Testis (tissue), 3 donors: ENCODE results near the gene UGT1A8. TPM values are rescaled to one million over a fixed set of nuclear protein-coding genes. Genes with fewer than 3 reads are reported as not detected.

Source experiments
- DNase-seq: peaks from one replicate; pipeline ENCODE4 v3.0.0-alpha.2; 2019
- H3K27ac ChIP-seq, 2 donors: fragments of 200-600 bp; sonication (generic); one replicate each; pipeline ENCODE4 v1.5.1; 2019
- H3K27me3 ChIP-seq: fragments of 200-600 bp; sonication (generic); one replicate; pipeline ENCODE4 v1.5.1; 2019
- H3K36me3 ChIP-seq: fragments of 200-600 bp; sonication (generic); one replicate; pipeline ENCODE4 v1.5.1; 2017; ENCODE audit warnings: low read depth; ENCODE audit errors: missing control alignments
- H3K4me1 ChIP-seq: fragments of 200-600 bp; sonication (generic); one replicate; pipeline ENCODE4 v1.5.1; 2019
- H3K4me3 ChIP-seq, 2 donors: fragments of 200-600 bp; sonication (generic); one replicate each; pipeline ENCODE4 v1.5.1; 2017 to 2019
- H3K9me3 ChIP-seq: fragments of 200-600 bp; sonication (generic); one replicate; pipeline ENCODE4 v1.5.1; 2017
- CTCF ChIP-seq, 3 experiments: fragments of 450-650 bp in 2 of 3; fragments of 200-600 bp in 1 of 3; sonication (generic) in 1 of 3; IDR thresholded peaks; one replicate each; pipeline ENCODE4 v1.5.1; 2016 to 2019; ENCODE audit warnings: antibody characterized with exemption in 3 of 3, mild to moderate bottlenecking in 2 of 3, moderate library complexity in 1 of 3
- POLR2A ChIP-seq: fragments of 450-650 bp; IDR thresholded peaks from one replicate; pipeline ENCODE4 v1.6.1; 2017; ENCODE audit warnings: antibody characterized with exemption, mild to moderate bottlenecking, moderate library complexity
- WGBS, 2 donors: methylation state at CpG; one replicate each; pipeline ENCODE4 v1.1.5; 2018; 5-methylcytosine and 5-hydroxymethylcytosine counted together
- intact Hi-C: fragments of 100-400 bp; cut with DNase I; formaldehyde crosslinking; loops from one replicate; pipeline ENCODE4 v1.15.1; 2023; ENCODE audit warnings: low total_unique reads
- polyA plus RNA-seq: library from polyadenylated mRNA; stranded (reverse); fragments of 350-450 nt; fragmentation: Illumina TruSeq; extraction: RNeasy Lipid Tissue Mini Kit (QIAGEN cat#74804); gene quantifications from one replicate; pipeline ENCODE4 v1.2.3, GENCODE V29; 2014; ENCODE audit warnings: low read depth, low replicate concordance; ENCODE audit not compliant: insufficient read depth
- total RNA-seq, 2 donors: library from RNA; depleted of rRNA; stranded (reverse); fragments of >200 nt; gene quantifications; one replicate each; pipeline ENCODE4 v1.2.3, GENCODE V29; 2016

UGT1A8 gene
- total and polyA plus RNA-seq, 3 donors from 2014 or later, result 0.19 TPM; not detected in 2

- no peak overlapping the region for H3K4me3 ChIP-seq
- H3K27me3 ChIP-seq, result no peaks in the 10 kb centered on the region
- H3K4me1 ChIP-seq, result no peaks in the 10 kb centered on the region
- no peaks in the 10 kb centered on the region for H3K9me3 ChIP-seq
- no peaks in the 10 kb centered on the region for H3K36me3 ChIP-seq
- TF ChIP-seq CTCF (IDR thresholded peaks at IDR 0.05) (no peak), POLR2A (no peak)
- no peak for DNase-seq
- intact Hi-C loops, result no loop called here
- no peak overlapping the region for H3K27ac ChIP-seq
- 57 to 58% methylated on average over 10 of the region's 10 CpGs for WGBS, 2 donors
Observed at GRCh38 chr2:233707940-233708644, 90.7 kb downstream of the UGT1A8 start.

- H3K9me3 ChIP-seq, result no peaks in the 10 kb centered on the region
- H3K36me3 ChIP-seq, result no peaks in the 10 kb centered on the region
- no peak overlapping the region for H3K4me3 ChIP-seq
- no peak overlapping the region for H3K27ac ChIP-seq
- WGBS, 2 donors, result 69 to 71% methylated on average over 5 of the region's 5 CpGs
- peak; percentile 73 for DNase-seq
- TF ChIP-seq CTCF (IDR thresholded peaks at IDR 0.05) (no peak), POLR2A (no peak)
- H3K4me1 ChIP-seq, result no peaks in the 10 kb centered on the region
- no peaks in the 10 kb centered on the region for H3K27me3 ChIP-seq
- intact Hi-C loops, result no loop called here
Observed at GRCh38 chr2:233708942-233709341, 91.5 kb downstream of the UGT1A8 start.

- DNase-seq, result peak; percentile 91
- Histone ChIP-seq H3K27ac (no peak overlapping the region), H3K36me3 (no peaks in the 10 kb centered on the region), H3K9me3 (no peaks in the 10 kb centered on the region), H3K4me1 (no peaks in the 10 kb centered on the region), H3K27me3 (no peaks in the 10 kb centered on the region), H3K4me3 (no peak overlapping the region)
- peak; percentile 61 to 81 (median 63) for TF ChIP-seq CTCF (IDR thresholded peaks at IDR 0.05)
- no peak for TF ChIP-seq POLR2A
- WGBS, 2 donors, result 43 to 59% methylated on average over 8 to 11 of the region's 11 CpGs
- intact Hi-C loops, result no loop called here
Observed at GRCh38 chr2:233711312-233712008, 94.0 kb downstream of the UGT1A8 start.

- Histone ChIP-seq H3K27ac (no peak within 1 kb of the TSS), H3K4me3 (no peak within 1 kb of the TSS), H3K36me3 (no peaks in the 10 kb centered on the region), H3K4me1 (no peaks in the 10 kb centered on the region), H3K9me3 (no peaks in the 10 kb centered on the region), H3K27me3 (no peaks in the 10 kb centered on the region)
- no peak for DNase-seq
- intact Hi-C loops, result no loop called here
- WGBS, 2 donors, result 83 to 87% methylated on average over 14 of the region's 14 CpGs
- TF ChIP-seq CTCF (IDR thresholded peaks at IDR 0.05) (no peak), POLR2A (no peak)
Observed at GRCh38 chr2:233712611-233713261, 95.3 kb downstream of the UGT1A8 start, which contains the start of gene UGT1A5. TSS of gene UGT1A5 (plus strand) at chr2:233712907. CDS start at chr2:233712992, 85 bp downstream.
